ENCODE measurements around the gene KLHL12. TPM values are rescaled to one million over a fixed set of nuclear protein-coding genes. Genes with fewer than 3 reads are reported as not detected.

Gene KLHL12
- total and polyA plus RNA-seq, 2 donors (not counting 1 experiment from before 2014, with no cell fraction given), result 14.6 to 25.5 TPM

- Histone ChIP-seq H3K4me1 (ENCODE audit: control insufficient read depth in 2 of 2, insufficient read depth in 2 of 2, low read length in 2 of 2) (peaks cover 0 to 8% of the 10 kb centered on the region in 2 donors), H3K9ac (ENCODE audit: low read length) (no peak overlapping the region), H3K9me3 (ENCODE audit: control extremely low read depth in 1 of 3, control insufficient read depth in 2 of 3, insufficient read depth in 1 of 3, low read length in 2 of 3) (no peaks in the 10 kb centered on the region), H3K27me3 (replicated peaks in 1 of 4; ENCODE audit: control extremely low read depth in 1 of 4, control insufficient read depth in 3 of 4, insufficient read depth in 4 of 4, low read length in 3 of 4) (no peaks in the 10 kb centered on the region), H4K20me1 (ENCODE audit: control insufficient read depth, insufficient read depth, low read length, poor library complexity, severe bottlenecking) (no peaks in the 10 kb centered on the region), H3K4me3 (ENCODE audit: control extremely low read depth in 1 of 5, extremely low read depth in 1 of 5, insufficient read depth in 1 of 5, low read depth in 2 of 5, low read length in 4 of 5) (no peak overlapping the region), H2AFZ (ENCODE audit: insufficient read depth, low read depth, low read length, poor library complexity, severe bottlenecking) (no peak overlapping the region), H3K4me2 (replicated peaks; ENCODE audit: low read depth, low read length, poor library complexity, severe bottlenecking) (no peak overlapping the region), H3K36me3 (replicated peaks in 1 of 2; ENCODE audit: control extremely low read depth in 1 of 2, control insufficient read depth in 1 of 2, extremely low read depth in 1 of 2, insufficient read depth in 2 of 2, low read length in 1 of 2) (no peaks in the 10 kb centered on the region), H3K79me2 (ENCODE audit: control insufficient read depth, insufficient read depth, low read length) (no peaks in the 10 kb centered on the region), H3K27ac (ENCODE audit: low read length in 2 of 2) (no peak overlapping the region)
- CTCF ChIA-PET, result no interaction called here
- ATAC-seq (ENCODE audit: low read depth) (no peak), DNase-seq (no peak)
- Mint-ChIP-seq H3K4me3 (no peak overlapping the region), H3K27ac (no peak overlapping the region), H3K27me3 (peaks cover 3% of the 10 kb centered on the region), H3K4me1 (peaks cover 3% of the 10 kb centered on the region), H3K9me3 (ENCODE audit: insufficient read depth) (no peaks in the 10 kb centered on the region)
- TF ChIP-seq, protein P1, sequence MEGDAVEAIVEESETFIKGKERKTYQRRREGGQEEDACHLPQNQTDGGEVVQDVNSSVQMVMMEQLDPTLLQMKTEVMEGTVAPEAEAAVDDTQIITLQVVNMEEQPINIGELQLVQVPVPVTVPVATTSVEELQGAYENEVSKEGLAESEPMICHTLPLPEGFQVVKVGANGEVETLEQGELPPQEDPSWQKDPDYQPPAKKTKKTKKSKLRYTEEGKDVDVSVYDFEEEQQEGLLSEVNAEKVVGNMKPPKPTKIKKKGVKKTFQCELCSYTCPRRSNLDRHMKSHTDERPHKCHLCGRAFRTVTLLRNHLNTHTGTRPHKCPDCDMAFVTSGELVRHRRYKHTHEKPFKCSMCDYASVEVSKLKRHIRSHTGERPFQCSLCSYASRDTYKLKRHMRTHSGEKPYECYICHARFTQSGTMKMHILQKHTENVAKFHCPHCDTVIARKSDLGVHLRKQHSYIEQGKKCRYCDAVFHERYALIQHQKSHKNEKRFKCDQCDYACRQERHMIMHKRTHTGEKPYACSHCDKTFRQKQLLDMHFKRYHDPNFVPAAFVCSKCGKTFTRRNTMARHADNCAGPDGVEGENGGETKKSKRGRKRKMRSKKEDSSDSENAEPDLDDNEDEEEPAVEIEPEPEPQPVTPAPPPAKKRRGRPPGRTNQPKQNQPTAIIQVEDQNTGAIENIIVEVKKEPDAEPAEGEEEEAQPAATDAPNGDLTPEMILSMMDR (IDR thresholded peaks at IDR 0.05), result no peak
- TF ChIP-seq EZH2 (IDR thresholded peaks at IDR 0.05; ENCODE audit: borderline replicate concordance, insufficient read depth, low read depth, low read length, poor library complexity, severe bottlenecking), result no peak
- intact Hi-C loops (cut with micrococcal nuclease), result no loop called here
- POLR2A ChIA-PET, result no interaction called here
- WGBS (ENCODE audit: insufficient coverage), result 95% methylated on average over 10 of the region's 11 CpGs
These were observed 84.0 kb downstream of the KLHL12 start for GRCh38 chr1:202843081-202843480.

Small RNA genes within 50 kb of the gene (small RNA-seq; reads per million reads assigned to genes)
- not detected for gene RF00019 (ENCODE audit: insufficient read length, low read depth, low replicate concordance)

Other genes with a start within 250 kb of the KLHL12 start
- not detected in 2 replicates for gene SYT2, start 216.8 kb downstream of the KLHL12 start, total RNA-seq
- gene SYT2, start 216.8 kb downstream of the KLHL12 start, polyA plus RNA-seq, result not detected in 2 replicates
- 62.7 and 70.1 TPM in 2 replicates for gene KDM5B, start 118.8 kb downstream of the KLHL12 start, total RNA-seq
- gene KDM5B, start 118.8 kb downstream of the KLHL12 start, polyA plus RNA-seq, result 11.2 and 22.2 TPM in 2 replicates
- gene PCAT6, start 116.3 kb downstream of the KLHL12 start, total RNA-seq, result 1.6 TPM in 1 of 2 replicates, not detected in the other
- gene PCAT6, start 116.3 kb downstream of the KLHL12 start, polyA plus RNA-seq, result 1.1 and 1.4 TPM in 2 replicates
- 14.2 and 16.5 TPM in 2 replicates for gene RABIF, start 38.1 kb downstream of the KLHL12 start, total RNA-seq
- 8.1 and 8.2 TPM in 2 replicates for gene RABIF, start 38.1 kb downstream of the KLHL12 start, polyA plus RNA-seq
- gene ADIPOR1, start 31.1 kb upstream of the KLHL12 start, total RNA-seq, result 44.2 and 46.6 TPM in 2 replicates
- gene ADIPOR1, start 31.1 kb upstream of the KLHL12 start, polyA plus RNA-seq, result 49.5 and 67.5 TPM in 2 replicates
- 32.6 and 33.6 TPM in 2 replicates for gene CYB5R1, start 40.0 kb upstream of the KLHL12 start, total RNA-seq
- 30.4 and 37.3 TPM in 2 replicates for gene CYB5R1, start 40.0 kb upstream of the KLHL12 start, polyA plus RNA-seq
- gene TMEM183A, start 80.1 kb upstream of the KLHL12 start, total RNA-seq, result 64.8 and 65.2 TPM in 2 replicates
- 61.2 and 103 TPM in 2 replicates for gene TMEM183A, start 80.1 kb upstream of the KLHL12 start, polyA plus RNA-seq
- gene PPFIA4, start 99.3 kb upstream of the KLHL12 start, total RNA-seq, result 0.62 and 0.75 TPM in 2 replicates
- gene PPFIA4, start 99.3 kb upstream of the KLHL12 start, polyA plus RNA-seq, result 0.09 and 0.30 TPM in 2 replicates
- not detected in 2 replicates for gene MYOG, start 158.8 kb upstream of the KLHL12 start, total RNA-seq
- not detected in 2 replicates for gene MYOG, start 158.8 kb upstream of the KLHL12 start, polyA plus RNA-seq
- not detected in 2 replicates for gene ADORA1, start 200.5 kb upstream of the KLHL12 start, total RNA-seq
- not detected in 2 replicates for gene ADORA1, start 200.5 kb upstream of the KLHL12 start, polyA plus RNA-seq
- not detected in 2 replicates for gene MYBPH, start 248.6 kb upstream of the KLHL12 start, total RNA-seq
- not detected in 2 replicates for gene MYBPH, start 248.6 kb upstream of the KLHL12 start, polyA plus RNA-seq

Data from B cell (primary cell).